Vagina (tissue), 2 donors: ENCODE measurements around the gene ZNF132. TPM values are rescaled to one million over a fixed set of nuclear protein-coding genes. Genes with fewer than 3 reads are reported as not detected.
A peak's percentile ranks its signal among the peaks of the same experiment; 100 is the strongest.

Source experiments
- DNase-seq, 2 donors: peaks; one replicate each; pipeline ENCODE4 v3.0.0-alpha.2; 2017; ENCODE audit errors: extremely low spot score in 2 of 2
- H3K27ac ChIP-seq: fragments of 200-600 bp; sonication (generic); one replicate; pipeline ENCODE4 v1.5.1; 2019
- H3K27me3 ChIP-seq: fragments of 200-600 bp; sonication (generic); one replicate; pipeline ENCODE4 v1.5.1; 2019
- H3K36me3 ChIP-seq, 2 donors: fragments of 200-600 bp; sonication (generic); one replicate each; pipeline ENCODE4 v1.5.1; 2017 to 2019
- H3K4me1 ChIP-seq: fragments of 200-600 bp; sonication (generic); one replicate; pipeline ENCODE4 v1.5.1; 2019
- H3K4me3 ChIP-seq, 2 donors: fragments of 200-600 bp; sonication (generic); 1 replicate in 1 of 2; 2 replicates in 1 of 2; pipeline ENCODE4 v1.5.1; 2016 to 2019
- H3K9me3 ChIP-seq: fragments of 200-600 bp; sonication (generic); one replicate; pipeline ENCODE4 v1.5.1; 2019
- CTCF ChIP-seq, 3 experiments: fragments of 450-650 bp in 2 of 3; fragments of 200-600 bp in 1 of 3; sonication (generic) in 1 of 3; IDR thresholded peaks; one replicate each; pipeline ENCODE4 v1.5.1; 2017 to 2019; ENCODE audit warnings: antibody characterized with exemption in 3 of 3, mild to moderate bottlenecking in 2 of 3, moderate library complexity in 2 of 3
- POLR2A ChIP-seq, 2 donors: fragments of 450-650 bp; IDR thresholded peaks; one replicate each; pipeline ENCODE4 v1.6.1; 2017; ENCODE audit warnings: antibody characterized with exemption in 2 of 2, mild to moderate bottlenecking in 2 of 2, moderate library complexity in 2 of 2
- POLR2AphosphoS5 ChIP-seq, 2 donors: sonication (generic); formaldehyde crosslinking; IDR thresholded peaks; one replicate each; pipeline ENCODE4 v1.9.0; 2017; ENCODE audit warnings: antibody characterized with exemption in 2 of 2, mild to moderate bottlenecking in 2 of 2, low read depth in 1 of 2; ENCODE audit not compliant: insufficient read depth in 1 of 2
- intact Hi-C: fragments of 100-400 bp; cut with DNase I; formaldehyde crosslinking; loops from one replicate; pipeline ENCODE4 v1.15.1; 2023
- total RNA-seq: library from RNA; depleted of rRNA; stranded (reverse); fragments of >200 nt; gene quantifications from one replicate; pipeline ENCODE4 v1.2.3, GENCODE V29; 2016

Gene ZNF132
- total RNA-seq, 1 donor from 2014 or later: 5.2 TPM

GRCh38 chr19:58416604-58417003 is 23.3 kb downstream of the ZNF132 start:
- peaks cover 6% of the 10 kb centered on the region for H3K9me3 ChIP-seq
- no peaks in the 10 kb centered on the region for H3K4me1 ChIP-seq
- TF ChIP-seq POLR2AphosphoS5 (IDR thresholded peaks at IDR 0.05; ENCODE audit: insufficient read depth in 1 of 2, low read depth in 1 of 2) (no peak), POLR2A (IDR thresholded peaks at IDR 0.05) (no peak), CTCF (IDR thresholded peaks at IDR 0.05) (no peak)
- intact Hi-C loops: no loop called here
- DNase-seq: no peak
- H3K36me3 ChIP-seq: peaks cover 0 to 59% of the 10 kb centered on the region in 2 donors
- no peak overlapping the region for H3K27ac ChIP-seq
- no peak overlapping the region for H3K4me3 ChIP-seq
- H3K27me3 ChIP-seq: no peaks in the 10 kb centered on the region

- no peak for TF ChIP-seq POLR2AphosphoS5 (IDR thresholded peaks at IDR 0.05; ENCODE audit: insufficient read depth in 1 of 2, low read depth in 1 of 2)
- no peak for TF ChIP-seq CTCF (IDR thresholded peaks at IDR 0.05)
- no peak for TF ChIP-seq POLR2A (IDR thresholded peaks at IDR 0.05)
- H3K27ac ChIP-seq: peak overlapping the region; percentile 82
- peaks cover 25% of the 10 kb centered on the region for H3K4me1 ChIP-seq
- intact Hi-C loops: no loop called here
- no peaks in the 10 kb centered on the region for H3K36me3 ChIP-seq
- peak overlapping the region; percentile 63 to 84 for H3K4me3 ChIP-seq
- no peak for DNase-seq
- no peaks in the 10 kb centered on the region for H3K9me3 ChIP-seq
- no peaks in the 10 kb centered on the region for H3K27me3 ChIP-seq
Measured at GRCh38 chr19:58409010-58409790, 30.8 kb downstream of the ZNF132 start.

GRCh38 chr19:58408152-58409009 is 31.6 kb downstream of the ZNF132 start, which contains the start of gene ZNF584:
ZNF584 (plus strand) TSS chr19:58408649; CDS start chr19:58409148, 499 bp downstream.
- intact Hi-C loops: no loop called here
- peak within 1 kb of the TSS; percentile 63 to 84 for H3K4me3 ChIP-seq
- H3K4me1 ChIP-seq: peaks cover 25% of the 10 kb centered on the region
- H3K27me3 ChIP-seq: no peaks in the 10 kb centered on the region
- H3K9me3 ChIP-seq: no peaks in the 10 kb centered on the region
- H3K27ac ChIP-seq: peak within 1 kb of the TSS; percentile 82
- DNase-seq: no peak
- TF ChIP-seq POLR2AphosphoS5 (IDR thresholded peaks at IDR 0.05; ENCODE audit: insufficient read depth in 1 of 2, low read depth in 1 of 2) (peak; percentile 91 to 93), CTCF (IDR thresholded peaks at IDR 0.05) (no peak), POLR2A (IDR thresholded peaks at IDR 0.05) (peak in 1 of 2 donors; percentile 78)
- H3K36me3 ChIP-seq: no peaks in the 10 kb centered on the region

- H3K4me1 ChIP-seq: peaks cover 25% of the 10 kb centered on the region
- no peaks in the 10 kb centered on the region for H3K36me3 ChIP-seq
- intact Hi-C loops: no loop called here
- TF ChIP-seq POLR2A (IDR thresholded peaks at IDR 0.05) (no peak), POLR2AphosphoS5 (IDR thresholded peaks at IDR 0.05; ENCODE audit: insufficient read depth in 1 of 2, low read depth in 1 of 2) (no peak), CTCF (IDR thresholded peaks at IDR 0.05) (no peak)
- DNase-seq: no peak
- H3K27me3 ChIP-seq: no peaks in the 10 kb centered on the region
- peak overlapping the region; percentile 82 for H3K27ac ChIP-seq
- peak overlapping the region; percentile 63 to 84 for H3K4me3 ChIP-seq
- H3K9me3 ChIP-seq: no peaks in the 10 kb centered on the region
Measured at GRCh38 chr19:58407658-58408151, 32.2 kb downstream of the ZNF132 start.
